Measurements from ENCODE around the gene MAPRE2. TPM values are rescaled to one million over a fixed set of nuclear protein-coding genes. Genes with fewer than 3 reads are reported as not detected.
A peak's percentile ranks its signal among the peaks of the same experiment; 100 is the strongest.

Gene MAPRE2
- total and polyA plus RNA-seq, 12 donors: 30.2 to 144 (median 87.6) TPM

GRCh38 chr18:35088921-35089320 is 47.7 kb downstream of the MAPRE2 start:
- DNase-seq: no peak
- H3K27ac ChIP-seq: peak overlapping the region in 1 of 5 donors; percentile 1
- 40 to 47% (median 43%) methylated on average over 3 of the region's 3 CpGs for WGBS, 4 donors
- H3K4me1 ChIP-seq (replicated peaks in 1 of 2): peaks cover 0 to 50% of the 10 kb centered on the region in 2 donors
- no peaks in the 10 kb centered on the region for H3K36me3 ChIP-seq (replicated peaks in 1 of 2)
- no peaks in the 10 kb centered on the region for H3K9me3 ChIP-seq (replicated peaks in 1 of 3)
- H3K27me3 ChIP-seq: no peaks in the 10 kb centered on the region
- intact Hi-C loops (cut with DNase I): no loop called here
- H3K4me3 ChIP-seq: no peak overlapping the region
- TF ChIP-seq, protein P1, sequence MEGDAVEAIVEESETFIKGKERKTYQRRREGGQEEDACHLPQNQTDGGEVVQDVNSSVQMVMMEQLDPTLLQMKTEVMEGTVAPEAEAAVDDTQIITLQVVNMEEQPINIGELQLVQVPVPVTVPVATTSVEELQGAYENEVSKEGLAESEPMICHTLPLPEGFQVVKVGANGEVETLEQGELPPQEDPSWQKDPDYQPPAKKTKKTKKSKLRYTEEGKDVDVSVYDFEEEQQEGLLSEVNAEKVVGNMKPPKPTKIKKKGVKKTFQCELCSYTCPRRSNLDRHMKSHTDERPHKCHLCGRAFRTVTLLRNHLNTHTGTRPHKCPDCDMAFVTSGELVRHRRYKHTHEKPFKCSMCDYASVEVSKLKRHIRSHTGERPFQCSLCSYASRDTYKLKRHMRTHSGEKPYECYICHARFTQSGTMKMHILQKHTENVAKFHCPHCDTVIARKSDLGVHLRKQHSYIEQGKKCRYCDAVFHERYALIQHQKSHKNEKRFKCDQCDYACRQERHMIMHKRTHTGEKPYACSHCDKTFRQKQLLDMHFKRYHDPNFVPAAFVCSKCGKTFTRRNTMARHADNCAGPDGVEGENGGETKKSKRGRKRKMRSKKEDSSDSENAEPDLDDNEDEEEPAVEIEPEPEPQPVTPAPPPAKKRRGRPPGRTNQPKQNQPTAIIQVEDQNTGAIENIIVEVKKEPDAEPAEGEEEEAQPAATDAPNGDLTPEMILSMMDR (IDR thresholded peaks at IDR 0.05): no peak
- no peak for TF ChIP-seq POLR2A (IDR thresholded peaks at IDR 0.05)

- H3K4me1 ChIP-seq (replicated peaks in 1 of 2): peaks cover 0 to 49% of the 10 kb centered on the region in 2 donors
- no peak for DNase-seq
- H3K27me3 ChIP-seq: no peaks in the 10 kb centered on the region
- no peaks in the 10 kb centered on the region for H3K9me3 ChIP-seq (replicated peaks in 1 of 3)
- H3K27ac ChIP-seq: peak overlapping the region in 1 of 5 donors; percentile 1
- H3K36me3 ChIP-seq (replicated peaks in 1 of 2): no peaks in the 10 kb centered on the region
- intact Hi-C loops (cut with DNase I): no loop called here
- 52 to 68% (median 56%) methylated on average over 1 of the region's 1 CpG for WGBS, 4 donors
- H3K4me3 ChIP-seq: no peak overlapping the region
- TF ChIP-seq, protein P1 (IDR thresholded peaks at IDR 0.05): no peak
- TF ChIP-seq POLR2A (IDR thresholded peaks at IDR 0.05): no peak
Observed at GRCh38 chr18:35089382-35089781, 48.2 kb downstream of the MAPRE2 start.

DNA sequence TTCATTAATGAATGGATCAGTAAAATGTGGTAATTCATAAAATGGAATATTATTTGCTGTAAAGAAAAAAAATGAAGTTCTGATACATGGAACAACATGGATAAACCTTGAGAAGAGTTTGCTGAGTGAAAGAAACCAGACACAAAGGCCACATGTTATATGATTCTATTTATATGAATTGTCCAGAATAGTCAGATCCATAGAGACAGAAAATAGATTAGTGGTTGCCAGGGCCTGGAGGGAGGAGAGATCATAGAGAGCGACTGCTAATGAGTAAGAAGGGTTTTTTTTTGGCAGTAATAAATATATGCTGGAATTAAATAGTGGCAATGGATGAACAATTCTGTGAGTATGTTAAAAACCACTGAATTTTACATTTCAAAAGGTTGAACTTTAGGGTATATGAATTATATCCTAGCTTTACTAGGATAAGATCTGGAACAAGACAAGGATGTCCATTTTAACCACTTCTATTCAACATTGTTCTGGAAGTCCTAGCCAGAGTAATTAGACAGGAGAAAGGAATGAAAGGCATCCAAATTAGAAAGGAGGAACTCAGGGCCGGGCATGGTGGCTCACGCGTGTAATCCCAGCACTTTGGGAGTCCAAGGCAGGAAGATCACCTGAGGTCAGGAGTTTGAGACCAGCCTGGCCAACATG is 48.8 kb downstream of the MAPRE2 start:
- no peaks in the 10 kb centered on the region for H3K36me3 ChIP-seq (replicated peaks in 1 of 2)
- no peaks in the 10 kb centered on the region for H3K9me3 ChIP-seq (replicated peaks in 1 of 3)
- whole genome bisulfite sequencing, 4 donors: 88 to 93% (median 90%) methylated on average over 4 of the region's 4 CpGs
- no peak for DNase-seq
- intact Hi-C loops (cut with DNase I): loop anchor here in 1 of 2 donors (10.0 kb wide), 1 partner anchor 55 kb away; no protein-coding TSS in a partner anchor
- H3K4me1 ChIP-seq (replicated peaks in 1 of 2): peaks cover 0 to 43% of the 10 kb centered on the region in 2 donors
- TF ChIP-seq POLR2A (IDR thresholded peaks at IDR 0.05): no peak
- TF ChIP-seq, protein P1 (IDR thresholded peaks at IDR 0.05): no peak
- H3K27ac ChIP-seq: no peak overlapping the region
- H3K27me3 ChIP-seq: no peaks in the 10 kb centered on the region
- no peak overlapping the region for H3K4me3 ChIP-seq

DNA sequence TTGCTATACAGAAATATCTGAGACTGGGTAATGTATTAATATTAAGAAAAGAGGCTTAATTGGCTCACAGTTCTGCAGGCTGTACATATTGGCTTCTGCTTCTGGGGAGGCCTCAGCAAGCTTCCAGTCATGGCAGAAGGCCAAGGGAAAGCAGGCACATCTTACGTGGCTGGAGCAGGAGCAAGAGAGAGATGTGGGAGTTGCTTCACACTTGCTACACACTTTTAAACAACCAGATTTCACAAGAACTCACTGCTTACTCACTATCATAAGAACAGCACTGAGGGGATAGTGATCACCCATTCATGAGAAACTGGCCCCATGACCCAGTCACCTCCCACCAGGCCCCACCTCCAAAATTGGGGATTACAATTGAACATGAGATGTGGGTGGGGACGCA is 50.6 kb downstream of the MAPRE2 start:
- TF ChIP-seq, protein P1 (IDR thresholded peaks at IDR 0.05): no peak
- no peak for TF ChIP-seq POLR2A (IDR thresholded peaks at IDR 0.05)
- no peak for DNase-seq
- no peak overlapping the region for H3K27ac ChIP-seq
- H3K36me3 ChIP-seq (replicated peaks in 1 of 2): no peaks in the 10 kb centered on the region
- 83 to 86% (median 84%) methylated on average over 2 of the region's 2 CpGs for WGBS, 4 donors
- no peak overlapping the region for H3K4me3 ChIP-seq
- peaks cover 0 to 33% of the 10 kb centered on the region in 2 donors for H3K4me1 ChIP-seq (replicated peaks in 1 of 2)
- intact Hi-C loops (cut with DNase I): loop anchor here in 1 of 2 donors (10.0 kb wide), 1 partner anchor 53 kb away; no protein-coding TSS in a partner anchor
- H3K27me3 ChIP-seq: no peaks in the 10 kb centered on the region
- no peaks in the 10 kb centered on the region for H3K9me3 ChIP-seq (replicated peaks in 1 of 3)

Measured in adrenal gland (tissue), 12 donors.